Hypothalamus (tissue), 51 donors: ENCODE measurements around the gene RYR3.
A peak's percentile ranks its signal among the peaks of the same experiment; 100 is the strongest.

Source experiments
- DNase-seq, 51 donors: peaks; one replicate each; lab custom pipeline; 2025; lab: John Stamatoyannopoulos, UW

The RYR3 gene

DNA sequence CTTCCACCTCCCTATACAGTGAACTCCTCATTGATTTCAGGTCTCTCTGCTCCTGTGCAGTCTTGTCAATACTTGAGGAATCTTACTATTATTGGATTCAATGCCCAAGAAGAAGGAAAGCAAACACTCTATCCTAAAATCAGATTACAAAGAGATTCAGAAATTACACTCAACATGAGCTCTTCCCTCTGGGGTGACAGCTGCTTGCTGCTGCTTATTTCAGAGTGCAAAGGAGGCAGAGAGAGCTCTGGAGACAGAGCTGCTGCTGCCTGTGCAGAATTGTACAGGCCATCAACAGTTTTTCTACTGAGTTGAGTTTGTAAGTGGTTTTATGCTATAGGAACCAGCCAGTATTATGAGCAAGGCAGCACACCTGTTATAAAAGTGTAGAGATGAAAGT, 7.1 kb downstream of the RYR3 start:
- no peak for DNase-seq

DNA sequence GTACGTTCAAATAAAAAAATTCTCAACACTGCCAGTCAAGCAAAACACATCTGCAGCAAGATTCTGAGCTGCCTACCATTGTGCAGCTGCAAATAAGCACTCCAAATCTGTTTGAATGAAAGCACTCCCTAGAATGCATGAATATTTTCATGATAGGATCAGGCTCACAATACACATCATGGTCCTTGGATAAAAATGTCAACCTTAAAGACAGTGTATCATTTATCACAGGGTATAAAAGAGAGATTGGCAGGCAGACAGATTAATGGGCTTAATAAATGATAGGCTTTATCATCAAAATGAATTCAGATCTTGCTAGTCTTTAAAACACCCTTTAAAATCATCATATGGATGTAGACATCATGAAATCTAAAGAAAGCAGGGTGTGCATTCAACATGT, 9.2 kb downstream of the RYR3 start:
- DNase-seq, result no peak

DNA sequence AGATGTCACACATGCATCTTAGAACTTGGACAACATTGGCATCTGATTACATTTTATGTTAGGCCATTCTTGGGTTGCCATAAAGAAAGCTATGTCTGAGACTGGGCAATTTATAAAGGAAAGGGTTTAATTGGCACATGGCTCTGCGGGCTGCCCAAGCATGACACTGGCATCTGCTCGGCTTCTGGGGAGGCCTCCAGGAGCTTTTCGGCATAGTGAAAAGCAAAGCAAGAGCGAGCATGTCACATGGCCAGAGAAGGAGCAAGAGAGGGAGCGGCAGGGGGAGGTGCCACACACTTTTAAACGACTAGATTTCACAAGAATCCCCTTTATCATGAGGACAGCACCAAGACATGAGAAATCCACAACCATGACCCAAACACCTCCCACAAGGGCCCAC, 11.3 kb downstream of the RYR3 start:
- DNase-seq, result peak in 1 of 51 donors; percentile 11

DNA sequence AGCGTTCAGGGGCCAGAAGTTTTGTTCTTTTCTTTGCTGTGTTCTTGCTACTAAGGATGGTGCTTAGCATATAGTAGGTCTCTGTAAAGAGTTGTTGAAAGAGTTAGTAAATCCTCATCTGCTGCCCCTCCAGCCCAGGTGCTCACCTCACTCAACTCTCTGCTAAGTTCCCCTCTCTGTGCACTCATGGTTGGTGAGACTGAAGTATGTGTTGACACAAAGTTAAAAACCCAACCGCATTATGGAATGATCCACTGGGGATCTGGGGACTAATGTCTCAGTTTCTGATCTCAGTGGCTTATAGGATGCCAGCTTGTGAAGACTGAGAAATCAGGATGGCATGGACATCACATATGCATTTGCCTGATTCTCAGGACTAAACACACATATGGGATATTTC, 13.8 kb downstream of the RYR3 start:
- no peak for DNase-seq

DNA sequence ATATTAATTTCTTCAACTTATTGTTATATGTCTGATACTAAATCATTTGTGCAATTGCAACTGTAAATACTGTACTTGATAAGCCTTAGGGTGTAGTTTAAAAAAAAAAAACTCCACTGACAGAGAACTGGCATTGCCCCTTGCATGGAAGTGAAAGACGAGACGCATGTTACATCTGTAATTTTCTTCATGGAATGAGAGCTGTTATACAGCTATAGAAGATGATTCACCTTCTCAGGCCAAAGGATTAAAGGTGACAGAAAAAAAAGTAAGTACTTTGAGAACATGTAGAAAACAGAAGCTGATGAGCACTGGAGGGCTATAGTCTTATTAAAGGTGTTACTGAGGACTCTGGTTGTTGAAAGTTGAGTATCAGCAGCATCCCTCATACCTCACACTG, 16.1 kb downstream of the RYR3 start:
- no peak for DNase-seq

DNA sequence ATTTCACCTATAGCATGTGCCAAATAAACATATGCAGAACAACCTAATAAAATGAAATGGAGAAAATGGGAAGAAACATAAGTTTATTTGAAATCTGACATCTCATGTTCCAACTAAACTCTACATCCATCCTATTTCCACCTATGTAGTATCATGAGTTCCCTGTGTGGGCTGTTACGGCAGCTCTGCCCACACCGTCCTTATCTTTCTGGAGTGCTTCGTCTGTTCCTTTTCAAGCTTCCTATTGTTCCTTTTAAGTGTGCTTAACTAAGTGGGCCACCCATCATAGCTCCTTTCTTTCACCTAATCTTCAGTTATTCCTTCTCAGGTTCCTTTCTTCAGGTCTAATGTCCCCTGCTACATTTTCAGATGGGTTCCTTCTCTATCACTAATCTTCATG, 17.3 kb downstream of the RYR3 start:
- no peak for DNase-seq

DNA sequence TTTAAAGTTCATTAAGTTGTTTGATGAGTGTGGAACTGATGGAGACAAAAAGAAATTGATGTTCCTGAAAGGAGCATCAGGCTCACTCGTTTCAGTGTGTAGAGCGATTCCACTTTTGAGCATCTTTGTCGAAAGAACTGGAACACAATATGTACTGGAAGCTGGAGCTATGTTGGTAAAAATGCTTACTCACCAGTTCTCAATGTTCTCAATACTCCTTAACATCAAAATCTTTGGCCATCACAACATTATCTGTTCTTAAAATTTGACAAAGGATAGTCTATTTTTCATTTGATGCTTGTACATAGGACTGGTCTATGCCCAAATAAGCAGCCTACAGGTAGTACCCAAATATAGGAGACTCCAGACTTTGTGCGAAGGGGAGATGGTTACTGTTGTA, 18.7 kb downstream of the RYR3 start:
- DNase-seq, result no peak

DNA sequence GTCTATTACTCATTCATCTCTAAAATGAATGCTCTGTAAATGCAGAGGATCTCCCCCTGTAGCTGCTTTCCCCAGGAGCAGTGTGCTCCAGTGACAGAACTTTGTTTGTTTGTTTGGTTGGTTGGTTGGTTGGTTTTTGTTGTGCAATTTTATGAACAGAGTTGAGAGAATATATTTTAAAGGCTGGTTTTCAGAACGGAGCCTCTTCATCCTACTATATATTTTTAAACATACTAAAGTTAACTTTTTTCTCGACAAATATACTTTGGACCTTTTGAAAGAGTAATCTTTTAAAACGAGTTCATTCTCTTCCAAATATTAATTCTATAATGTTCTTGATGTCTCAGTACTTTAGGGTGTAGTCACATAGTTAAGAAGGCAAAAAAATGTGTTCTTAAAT, 20.2 kb downstream of the RYR3 start:
- DNase-seq, result no peak

DNA sequence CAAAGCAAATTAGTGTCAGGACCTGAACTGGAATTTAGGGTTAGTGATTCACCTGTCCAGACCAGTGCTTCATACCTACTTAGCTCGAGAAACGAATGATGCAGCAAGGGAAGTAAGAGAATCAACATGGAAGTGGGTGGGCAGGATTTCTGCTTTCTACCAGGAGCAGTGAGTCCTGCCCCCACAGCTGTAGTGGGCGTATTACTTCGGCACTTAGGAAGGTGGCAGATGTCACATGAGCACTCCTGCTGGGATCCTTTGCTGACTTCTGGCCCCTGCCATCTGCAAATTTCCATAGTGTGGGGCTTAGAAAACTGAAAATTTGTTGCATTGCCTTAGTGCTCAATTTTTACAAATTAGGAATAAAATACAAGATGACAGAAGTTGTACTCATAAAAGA, 31.2 kb downstream of the RYR3 start:
- no peak for DNase-seq

DNA sequence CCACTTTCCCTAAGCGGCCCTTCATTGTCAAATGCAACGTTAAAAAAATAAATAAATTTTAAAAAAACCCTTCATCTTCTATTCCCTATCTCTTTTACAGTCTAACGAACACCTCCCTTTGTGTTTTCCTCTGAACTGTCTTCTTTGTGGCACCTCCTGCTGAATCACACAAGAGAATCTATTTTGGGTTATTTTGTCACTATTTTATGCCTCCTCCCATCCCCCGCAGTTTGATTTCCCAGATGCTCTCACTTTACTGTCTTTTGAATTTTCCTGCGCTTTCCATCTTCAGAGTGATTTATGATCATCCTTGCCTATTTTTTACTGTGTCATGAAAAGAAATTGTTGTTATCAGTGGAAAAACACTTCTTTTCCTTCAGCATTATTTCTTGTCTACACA, 32.5 kb downstream of the RYR3 start:
- no peak for DNase-seq

DNA sequence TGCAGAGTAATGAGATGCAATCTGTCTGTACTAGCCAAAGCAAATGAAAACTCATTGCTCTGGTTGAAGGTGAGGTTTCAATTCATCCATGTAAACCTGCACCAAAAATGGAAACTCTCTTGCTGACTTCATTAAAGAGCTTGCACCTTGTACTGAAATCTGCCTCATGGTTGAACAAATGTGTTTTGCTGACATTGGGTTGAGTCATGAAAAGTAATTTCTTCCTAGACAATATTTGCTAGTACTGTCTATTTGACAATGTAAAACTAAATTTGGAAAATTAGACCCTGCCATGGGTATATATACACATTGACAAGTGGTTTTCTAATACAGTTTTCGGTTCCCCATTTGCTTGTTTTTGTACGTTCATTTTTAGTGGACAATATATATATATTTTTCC, 33.3 kb downstream of the RYR3 start:
- no peak for DNase-seq

DNA sequence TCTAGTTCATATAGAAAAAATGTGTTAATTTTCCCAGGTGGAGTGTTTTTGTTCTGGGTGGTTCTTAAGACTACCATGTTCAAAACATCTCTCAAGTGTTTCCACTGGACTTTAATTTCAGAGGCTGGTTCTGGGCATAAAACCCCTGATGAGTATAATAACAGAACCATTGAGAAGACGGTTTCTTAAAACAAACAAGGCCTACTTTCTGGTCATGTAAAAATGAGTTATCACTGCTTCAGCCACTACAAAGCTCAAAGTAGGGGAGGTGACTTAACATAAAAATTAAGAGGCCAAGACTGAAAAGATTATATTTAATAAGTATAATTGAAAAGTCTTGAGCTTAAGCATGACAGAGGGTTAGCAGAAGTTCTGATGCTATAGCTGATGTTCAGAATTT, 33.8 kb downstream of the RYR3 start:
- DNase-seq, result no peak

DNA sequence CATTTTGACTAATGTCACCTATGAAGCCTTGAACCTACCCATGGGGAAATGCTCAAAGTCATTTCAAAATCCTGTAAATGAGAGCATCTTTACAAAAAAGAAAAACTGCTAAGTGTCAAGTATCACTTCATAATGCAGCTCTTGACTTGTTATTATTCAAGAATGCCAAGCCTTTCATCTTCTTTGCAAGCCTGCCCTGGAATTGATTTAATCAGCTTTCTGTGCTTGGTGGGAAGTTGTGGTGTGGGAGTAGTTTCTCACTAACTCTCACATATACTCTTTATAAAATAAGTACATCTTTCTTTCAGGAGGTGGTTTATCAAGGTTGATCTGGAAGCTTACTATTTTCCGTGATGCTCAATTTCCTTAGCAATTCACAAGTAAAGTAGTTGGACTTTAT, 43.6 kb downstream of the RYR3 start:
- DNase-seq, result no peak

DNA sequence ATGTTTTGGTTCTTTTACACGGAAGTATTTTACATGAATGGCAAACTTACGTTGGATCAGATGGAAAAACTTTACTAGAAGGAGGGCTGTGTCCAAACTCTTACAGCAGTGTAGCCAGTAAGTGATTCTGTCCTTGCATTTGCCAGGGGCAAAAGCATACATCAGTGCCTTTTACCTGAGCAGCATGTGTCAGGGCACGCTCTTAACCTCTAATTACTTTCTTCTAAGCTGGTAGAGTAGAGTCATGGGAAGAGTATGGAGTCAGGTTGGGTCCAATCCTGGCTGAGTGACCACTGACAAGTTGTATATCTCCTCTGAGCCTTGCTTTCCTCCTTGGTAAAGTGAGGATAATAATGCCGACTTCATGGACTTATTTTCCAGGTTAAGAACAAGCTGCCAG, 47.1 kb downstream of the RYR3 start:
- no peak for DNase-seq

DNA sequence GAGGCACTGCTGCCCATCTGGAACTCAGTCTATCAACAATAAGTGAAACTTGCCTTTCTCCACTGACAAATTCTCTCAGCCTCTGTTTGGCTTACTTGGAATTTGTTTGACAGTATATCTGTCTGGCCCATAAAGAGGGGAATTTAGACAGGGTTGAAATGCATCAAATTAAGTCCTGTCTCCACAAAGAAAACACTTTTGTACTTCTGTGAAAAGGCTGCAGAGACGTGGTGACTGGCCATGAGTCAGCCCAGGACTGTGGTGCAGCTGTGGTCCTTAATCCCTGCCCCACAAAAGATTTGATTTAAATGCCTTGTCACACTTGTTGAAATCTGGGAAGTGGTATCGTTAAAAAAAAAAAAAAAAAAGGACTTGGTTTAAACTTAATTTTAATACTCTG, 47.5 kb downstream of the RYR3 start:
- peak in 5 of 51 donors; percentile 3 to 27 (median 10) for DNase-seq

DNA sequence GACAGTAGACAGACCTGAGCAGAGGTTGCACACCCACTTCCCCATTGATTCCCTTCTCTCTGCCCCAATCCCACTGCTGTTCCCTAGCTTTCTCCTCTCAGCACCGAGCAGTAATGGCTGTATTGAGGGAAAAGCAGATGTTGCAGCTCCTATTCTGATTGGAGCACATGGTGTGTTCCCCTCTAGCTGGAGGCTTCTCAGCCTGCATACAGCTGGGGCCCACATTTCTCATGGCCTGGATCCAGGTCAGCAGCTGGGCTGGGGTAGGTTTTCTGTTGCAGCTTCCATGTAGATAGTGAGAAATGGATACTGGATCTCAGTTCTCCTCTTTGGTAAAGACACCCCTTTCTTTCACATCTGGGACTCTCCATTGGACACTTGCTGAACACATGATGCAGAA, 50.1 kb downstream of the RYR3 start:
- DNase-seq, result no peak

DNA sequence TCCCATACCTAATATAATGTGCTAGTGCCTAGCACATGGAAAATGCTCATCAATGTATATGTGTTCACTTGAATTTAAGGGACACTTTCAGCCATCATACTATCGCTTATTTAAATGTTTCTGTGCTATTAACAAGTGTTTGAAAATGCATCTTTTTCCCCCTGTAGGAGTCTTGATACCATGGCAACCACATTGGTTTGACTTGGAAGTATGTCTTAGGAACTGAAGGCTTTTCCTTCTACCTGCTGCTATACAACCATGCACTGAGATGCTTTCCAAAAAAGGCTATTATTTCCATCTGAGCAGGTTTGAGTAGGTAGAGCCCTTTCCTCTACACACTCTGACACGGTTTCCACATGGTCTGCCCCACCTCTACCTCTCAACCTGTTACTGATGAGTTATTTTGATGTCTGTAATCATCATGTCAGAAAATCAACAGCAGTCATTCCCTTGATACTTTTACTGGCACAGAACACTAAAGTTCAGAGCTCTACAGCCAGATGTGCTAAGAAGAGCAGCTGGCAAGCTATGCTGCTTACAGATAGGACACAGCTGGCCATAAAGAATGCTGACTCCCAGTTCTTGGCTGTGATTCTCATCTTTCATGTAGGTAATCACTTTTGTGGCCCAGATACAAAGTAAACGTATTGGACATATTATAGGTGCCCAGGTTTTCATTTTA, 59.3 kb downstream of the RYR3 start:
- DNase-seq, result no peak

DNA sequence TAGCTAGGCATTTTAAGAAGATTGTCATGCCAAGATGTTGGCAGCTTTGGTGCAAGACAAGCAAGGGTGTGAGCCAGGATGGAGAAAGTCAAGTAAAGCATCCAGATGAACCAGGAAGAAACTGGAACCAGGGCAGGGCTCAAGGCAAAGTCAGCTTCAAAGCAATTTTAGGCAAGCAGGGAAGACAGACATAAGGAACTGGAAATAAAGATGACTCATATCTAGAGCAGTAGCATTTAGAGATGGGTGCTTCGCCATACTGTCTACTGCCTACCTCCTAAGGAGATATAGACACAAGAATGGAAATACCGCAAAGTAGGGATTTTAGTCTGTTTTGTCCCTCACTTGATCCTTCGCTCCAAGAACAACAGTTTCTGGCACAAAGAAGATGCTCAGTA, 59.9 kb downstream of the RYR3 start:
- no peak for DNase-seq

DNA sequence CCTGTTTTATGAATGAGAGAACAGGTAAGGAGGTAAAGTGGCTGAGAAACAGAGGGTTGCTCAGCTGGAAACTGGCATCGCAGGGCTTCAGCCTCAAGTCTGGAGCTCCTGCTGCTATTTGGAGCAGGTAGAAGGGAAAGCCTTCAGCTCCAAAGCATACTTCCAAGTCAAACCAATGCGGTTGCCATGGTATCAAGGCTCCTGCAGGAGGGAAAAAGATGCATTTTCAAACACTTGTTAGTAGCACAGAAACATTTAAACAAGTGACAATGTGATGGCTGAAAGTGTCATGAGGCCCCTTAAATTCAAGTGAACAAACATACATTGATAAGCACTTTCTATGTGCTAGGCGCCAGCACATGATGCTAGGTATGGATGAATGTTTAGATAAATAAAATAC, 60.4 kb downstream of the RYR3 start:
- peak in 2 of 51 donors; percentile 4 to 31 for DNase-seq

DNA sequence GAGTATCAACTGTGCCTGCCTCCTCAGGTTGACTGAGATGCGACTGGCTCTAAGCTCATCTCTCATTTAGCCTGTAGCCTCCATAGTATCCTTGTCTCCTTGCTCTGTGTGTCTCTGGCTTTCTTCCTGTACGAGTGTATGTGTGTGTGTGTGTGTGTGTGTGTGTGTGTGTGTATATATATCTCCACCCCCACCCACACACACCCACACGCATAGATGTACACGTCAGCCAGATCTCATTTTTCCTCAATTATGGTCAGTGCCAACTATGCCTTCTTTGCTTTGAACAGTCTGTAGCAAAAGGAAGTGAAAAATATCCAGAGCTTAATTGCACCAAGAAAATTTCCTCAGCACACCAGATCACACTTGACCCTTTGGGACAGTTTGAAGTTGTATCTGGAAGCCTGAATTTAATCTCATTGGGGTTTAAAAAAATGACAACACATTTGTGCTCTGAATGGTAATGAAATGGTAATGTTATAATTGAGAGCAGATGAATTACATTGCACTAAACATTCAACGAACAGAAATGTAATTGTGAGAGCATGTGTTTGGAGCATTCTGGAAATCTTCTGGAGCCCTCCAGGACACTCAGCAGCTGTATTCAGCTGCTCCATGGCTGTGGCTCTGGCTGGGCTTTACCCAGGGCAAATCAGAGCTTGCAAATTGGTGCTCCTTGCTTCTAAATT, 63.6 kb downstream of the RYR3 start:
- DNase-seq, result no peak

DNA sequence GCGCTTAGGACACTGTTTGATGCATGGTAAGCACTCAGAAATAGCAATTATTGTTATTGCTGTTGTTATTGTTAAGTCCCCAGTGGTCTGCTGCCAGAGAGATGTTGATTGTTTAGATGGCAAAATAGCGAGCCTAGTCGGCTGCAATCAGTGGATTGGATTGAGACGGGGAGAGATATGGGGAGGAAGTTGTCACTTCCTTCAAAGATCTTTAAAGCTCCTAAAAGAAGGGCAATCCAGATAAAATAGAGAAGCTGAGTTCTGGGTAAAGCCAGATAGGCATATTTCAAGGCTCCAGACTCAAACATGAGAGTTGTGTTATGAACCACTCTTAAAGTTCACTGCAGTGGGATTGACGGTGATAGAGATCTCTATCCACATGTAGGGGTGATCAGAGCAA, 64.5 kb downstream of the RYR3 start:
- DNase-seq, result no peak

DNA sequence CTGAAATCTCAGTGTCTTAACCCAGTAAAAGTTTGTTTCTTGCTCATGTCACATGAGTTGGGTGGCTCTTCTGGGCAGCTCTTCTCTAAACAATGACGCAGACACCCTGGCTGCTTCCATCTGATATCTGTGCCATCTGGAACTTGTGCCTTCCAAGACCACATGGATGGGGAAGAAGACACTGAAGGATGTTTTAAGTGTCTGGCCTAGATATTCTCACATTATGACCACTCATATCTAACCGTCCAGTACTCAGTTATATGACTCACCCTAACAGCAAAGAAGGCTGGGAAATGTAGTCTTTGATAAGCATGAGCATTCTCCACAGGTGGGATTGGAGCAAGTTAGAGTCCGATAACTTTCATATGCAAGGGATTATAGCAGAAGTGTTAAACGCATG, 66.4 kb downstream of the RYR3 start:
- no peak for DNase-seq
